GM21390 (cell line): ENCODE measurements around the gene SLC25A51.

Source experiments
- ATAC-seq: cut with Tn5 transposase; IDR thresholded peaks from one replicate; pipeline ENCODE4 v1.9.1; 2021; ENCODE audit not compliant: unreplicated experiment

SLC25A51 gene

DNA sequence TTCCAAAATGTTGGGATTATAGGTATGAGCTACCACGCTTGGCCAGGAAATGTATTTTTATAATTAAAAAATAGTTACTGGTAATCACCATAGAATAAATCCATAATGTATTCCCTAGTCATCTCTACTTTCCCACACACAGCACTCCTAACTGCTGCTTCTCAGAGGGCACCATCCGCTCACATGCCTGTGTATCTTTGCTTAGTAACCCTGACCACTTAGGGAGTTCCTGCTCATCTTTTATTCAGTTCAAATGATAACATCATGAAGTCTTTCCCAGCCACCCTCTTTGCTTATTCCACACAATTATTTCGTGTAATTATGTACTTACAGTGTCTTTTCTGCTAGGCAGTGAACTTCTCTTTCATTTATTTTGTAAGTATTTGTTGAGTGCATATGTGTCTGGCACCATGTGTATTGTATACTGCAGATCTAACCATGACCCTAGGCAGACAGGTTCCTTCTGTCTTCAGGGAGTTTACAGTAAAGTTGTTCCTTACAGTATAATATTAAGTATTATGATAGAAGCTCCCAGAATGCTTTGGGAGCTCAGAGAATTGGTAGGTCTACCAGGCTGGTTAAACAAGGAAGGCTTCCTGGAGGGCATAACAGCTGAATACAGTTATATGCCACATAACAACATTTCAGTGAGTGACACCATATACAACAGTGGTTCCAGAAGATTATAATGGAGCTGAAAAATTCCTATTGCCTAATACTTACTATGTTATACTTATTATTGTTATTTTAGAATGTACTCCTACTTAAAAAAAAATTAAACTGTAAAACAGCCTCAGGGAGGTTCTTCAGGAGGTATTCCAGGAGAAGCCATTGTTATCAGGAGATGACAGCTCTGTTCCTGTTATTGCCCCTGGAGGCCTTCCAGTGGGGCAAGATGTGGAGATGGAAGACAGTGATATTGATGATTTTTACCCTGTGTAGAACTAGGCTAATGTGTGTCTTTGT lies 64.1 kb downstream of the SLC25A51 start:
- no peak for ATAC-seq
